A549 (cell line): ENCODE data around the gene SLC9C1. TPM values are rescaled to one million over a fixed set of nuclear protein-coding genes. Genes with fewer than 3 reads are reported as not detected.

ENCODE experiments used
- ATAC-seq, 2 experiments: fragments of 200-7000 bp in 1 of 2; fragments of >200 bp in 1 of 2; cut with Nextera tagmentation in 1 of 2; cut with Tn5 transposase in 1 of 2; 3 replicates each; pipeline versions ENCODE4 v1.8.0 to v1.9.1; 2018 to 2020; ENCODE audit warnings: mild to moderate bottlenecking in 1 of 2, moderate library complexity in 1 of 2
- CTCF ChIA-PET: fragments of 300-600 bp; sonication (Branson Sonifier 250); formaldehyde crosslinking; extraction: SDS; loops from one replicate; lab custom pipeline; 2021; ENCODE audit warnings: antibody characterized with exemption, inconsistent platforms; lab: Yijun Ruan, JAX
- POLR2A ChIA-PET: fragments of 350-600 bp; formaldehyde crosslinking; extraction: SDS; loops from one replicate; lab custom pipeline; 2021; ENCODE audit warnings: antibody characterized with exemption, inconsistent platforms; lab: Yijun Ruan, JAX
- DNase-seq, 2 experiments: peaks; one replicate each; pipeline versions ENCODE4 v3.0.0 to v3.0.0-alpha.2; 2011 to 2016; ENCODE audit warnings: low read depth in 1 of 2, low spot score in 1 of 2
- FAIRE-seq: peaks from 2 replicates; lab custom pipeline; 2011; peaks lifted over from hg19 to GRCh38; lab: Jason Lieb, UNC
- H3K27ac ChIP-seq, 2 experiments: fragments of >200 bp; sonication (Bioruptor Twin); formaldehyde crosslinking; 3 replicates each; pipeline ENCODE4 v1.5.1; 2016 to 2017
- H3K4me1 ChIP-seq: fragments of >200 bp; sonication (Bioruptor Twin); formaldehyde crosslinking; 3 replicates; pipeline ENCODE4 v1.6.1; 2016
- H3K4me2 ChIP-seq: fragments of >200 bp; sonication (Bioruptor Twin); formaldehyde crosslinking; 3 replicates; pipeline ENCODE4 v1.6.1; 2016
- H3K4me3 ChIP-seq: fragments of >200 bp; sonication (Bioruptor Twin); formaldehyde crosslinking; 3 replicates; pipeline ENCODE4 v1.5.1; 2016
- H3K9me3 ChIP-seq: fragments of >200 bp; sonication (Bioruptor Twin); formaldehyde crosslinking; 3 replicates; pipeline ENCODE4 v1.6.1; 2016
- BHLHE40 ChIP-seq: IDR thresholded peaks from 2 replicates; pipeline ENCODE4 v1.6.1; 2012; ENCODE audit warnings: low read depth, low read length, inconsistent platforms
- CTCF ChIP-seq: fragments of >200 bp; sonication (Bioruptor Twin); formaldehyde crosslinking; IDR thresholded peaks from 3 replicates; pipeline ENCODE4 v1.5.1; 2016
- E2F6 ChIP-seq: IDR thresholded peaks from 2 replicates; pipeline ENCODE4 v1.6.1; 2012; ENCODE audit warnings: low read depth, borderline replicate concordance
- ELK1 ChIP-seq: fragments of 150-350 bp; IDR thresholded peaks from 2 replicates; pipeline ENCODE4 v1.6.1; 2014; ENCODE audit warnings: low read depth, mild to moderate bottlenecking, low read length
- ESRRA ChIP-seq: fragments of 150-350 bp; IDR thresholded peaks from 2 replicates; pipeline ENCODE4 v1.6.1; 2014; ENCODE audit warnings: mild to moderate bottlenecking, low read length, borderline replicate concordance
- FOSB ChIP-seq: fragments of 250-450 bp; sonication (Bioruptor Pico); IDR thresholded peaks from 2 replicates; pipeline ENCODE4 v1.5.0; 2020; ENCODE audit warnings: mild to moderate bottlenecking, moderate library complexity
- FOSL2 ChIP-seq, 2 experiments: fragments of 450-650 bp in 1 of 2; fragments of >200 bp in 1 of 2; sonication (Bioruptor Twin) in 1 of 2; formaldehyde crosslinking; IDR thresholded peaks; 2 replicates each; pipeline versions ENCODE4 v1.5.0 to v1.6.1; 2016 to 2020; ENCODE audit warnings: mild to moderate bottlenecking in 1 of 2, moderate library complexity in 1 of 2
- FOXS1 ChIP-seq: fragments of 250-450 bp; sonication (Bioruptor Pico); IDR thresholded peaks from 2 replicates; pipeline ENCODE4 v1.5.0; 2020; ENCODE audit warnings: mild to moderate bottlenecking, moderate library complexity
- GATA3 ChIP-seq: IDR thresholded peaks from 2 replicates; pipeline ENCODE4 v1.6.1; 2012; ENCODE audit warnings: borderline replicate concordance
- HDAC2 ChIP-seq: fragments of 200-600 bp; sonication (generic); IDR thresholded peaks from 2 replicates; pipeline ENCODE4 v1.6.1; 2016
- HOXA7 ChIP-seq: fragments of 250-450 bp; sonication (Bioruptor Pico); IDR thresholded peaks from 2 replicates; pipeline ENCODE4 v1.5.0; 2020; ENCODE audit warnings: mild to moderate bottlenecking, moderate library complexity
- HOXB5 ChIP-seq: fragments of 250-450 bp; sonication (Bioruptor Pico); IDR thresholded peaks from 2 replicates; pipeline ENCODE4 v1.5.0; 2020; ENCODE audit warnings: mild to moderate bottlenecking, moderate library complexity
- JUN ChIP-seq, 2 experiments: fragments of >200 bp; sonication (Bioruptor Twin); formaldehyde crosslinking; IDR thresholded peaks; 2 replicates in 1 of 2; 3 replicates in 1 of 2; pipeline ENCODE4 v1.6.1; 2016 to 2017
- JUNB ChIP-seq: fragments of >200 bp; sonication (Bioruptor Twin); formaldehyde crosslinking; IDR thresholded peaks from 2 replicates; pipeline ENCODE4 v1.6.1; 2016
- MAFK ChIP-seq: fragments of 450-650 bp; IDR thresholded peaks from 2 replicates; pipeline ENCODE4 v1.6.1; 2014; ENCODE audit not compliant: partially characterized antibody
- MAX ChIP-seq: IDR thresholded peaks from 2 replicates; pipeline ENCODE4 v1.6.1; 2012
- NFE2L2 ChIP-seq: fragments of 150-350 bp; conservative IDR thresholded peaks from 2 replicates; pipeline ENCODE4 v1.6.1; 2014; ENCODE audit warnings: low read length
- NPAS2 ChIP-seq: fragments of 250-450 bp; sonication (Bioruptor Pico); IDR thresholded peaks from 2 replicates; pipeline ENCODE4 v1.8.0; 2022; ENCODE audit warnings: mild to moderate bottlenecking, moderate library complexity, borderline replicate concordance
- POLR2AphosphoS2 ChIP-seq: conservative IDR thresholded peaks from 2 replicates; pipeline ENCODE4 v1.6.1; 2012; ENCODE audit warnings: low read length, improper control_type of control experiment, inconsistent platforms
- SMC3 ChIP-seq: fragments of >200 bp; sonication (Bioruptor Twin); formaldehyde crosslinking; IDR thresholded peaks from 3 replicates; pipeline ENCODE4 v1.6.1; 2018; ENCODE audit warnings: inconsistent platforms
- SREBF2 ChIP-seq: fragments of 450-650 bp; IDR thresholded peaks from 2 replicates; pipeline ENCODE4 v1.6.1; 2014; ENCODE audit warnings: mild to moderate bottlenecking, moderate library complexity
- TFCP2L1 ChIP-seq: fragments of 250-450 bp; sonication (Bioruptor Pico); IDR thresholded peaks from 2 replicates; pipeline ENCODE4 v1.5.0; 2021; ENCODE audit warnings: mild to moderate bottlenecking
- ZC3H11A ChIP-seq: fragments of 450-650 bp; IDR thresholded peaks from 2 replicates; pipeline ENCODE4 v1.6.1; 2014; ENCODE audit warnings: antibody characterized with exemption, mild to moderate bottlenecking
- WGBS: methylation state at CpG from one replicate; pipeline ENCODE4 v1.1.6; 2017; ENCODE audit errors: missing lambda C conversion rate; 5-methylcytosine and 5-hydroxymethylcytosine counted together
- polyA plus RNA-seq, 4 experiments: library from polyadenylated mRNA; depleted of rRNA in 3 of 4; stranded (reverse); fragments of >200 nt; fragmentation: RNase III in 1 of 4; extraction: RNeasy Plus Mini Kit Qiagen cat#74134 plus additional on column Dnase treatment in 1 of 4; gene quantifications; 2 replicates in 3 of 4; 3 replicates in 1 of 4; pipeline ENCODE4 v1.2.3, GENCODE V29; 2011 to 2017

The SLC9C1 gene
- polyA plus RNA-seq, 2 of the 4 experiments (the other 2 are of a cell fraction), result not detected

DNA sequence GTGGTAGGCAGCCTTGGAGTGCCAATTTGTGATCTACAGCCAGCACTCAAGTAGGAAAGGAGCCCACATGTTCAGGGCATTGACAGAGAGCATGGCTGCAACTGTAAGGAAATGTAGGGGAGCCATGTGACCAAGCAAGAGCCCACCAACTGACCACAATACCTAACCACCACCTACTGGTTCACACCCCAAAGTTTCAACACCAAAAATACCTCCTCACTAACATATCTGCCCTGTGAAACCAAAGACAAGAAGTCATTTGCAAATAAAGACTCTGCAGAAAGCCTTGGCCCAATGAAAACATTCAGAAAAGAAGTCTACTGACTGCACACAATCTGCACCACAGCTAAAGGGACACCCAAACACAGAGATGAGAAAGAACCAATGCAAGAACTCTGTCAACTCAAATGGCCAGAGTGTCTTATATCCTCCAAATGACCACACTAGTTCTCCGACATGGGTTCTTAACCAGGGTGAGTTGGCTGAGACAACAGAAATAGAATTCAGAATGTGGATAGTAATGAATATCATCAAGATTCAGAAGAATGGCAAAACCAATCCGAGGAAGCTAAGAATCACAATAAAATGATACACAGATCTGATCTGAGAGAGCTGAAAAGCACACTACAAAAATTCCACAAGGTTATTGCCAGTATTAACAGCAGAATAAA is 40.6 kb downstream of the SLC9C1 start:
- ATAC-seq (no peak), FAIRE-seq (no peak), DNase-seq (no peak)
- TF ChIP-seq BHLHE40 (no peak), GATA3 (no peak), FOXS1 (CRISPR knock-in tag) (no peak), CTCF (no peak), TFCP2L1 (CRISPR knock-in tag) (no peak)
- Histone ChIP-seq H3K9me3 (no peaks in the 10 kb centered on the region; the same call in 2 of the 3 replicates), H3K4me1 (no peaks in the 10 kb centered on the region), H3K4me2 (no peak overlapping the region), H3K4me3 (no peak overlapping the region), H3K27ac (no peak overlapping the region)
- ChIA-PET CTCF (no interaction called here), POLR2A (no interaction called here)
- 16% methylated on average over 2 of the region's 2 CpGs for WGBS

- Histone ChIP-seq H3K27ac (no peak overlapping the region), H3K4me2 (no peak overlapping the region), H3K9me3 (no peaks in the 10 kb centered on the region; the same call in 2 of the 3 replicates)
- FAIRE-seq (no peak), DNase-seq (no peak)
- POLR2A ChIA-PET, result no interaction called here
- 23% methylated on average over 4 of the region's 4 CpGs for WGBS
- TF ChIP-seq MAX, result no peak
- TF ChIP-seq POLR2AphosphoS2, result no peak
- no peak for TF ChIP-seq MAFK
- no peak for TF ChIP-seq FOSB (CRISPR knock-in tag)
- TF ChIP-seq E2F6, result no peak
- TF ChIP-seq NFE2L2, result no peak
- no peak for TF ChIP-seq SMC3
- TF ChIP-seq ZC3H11A, result no peak
- no peak for TF ChIP-seq ELK1
- TF ChIP-seq, all 56 proteins: peak for 0
- CTCF ChIA-PET, result no interaction called here
- Histone ChIP-seq H3K4me3 (no peak overlapping the region), H3K4me1 (no peaks in the 10 kb centered on the region)
- no peak for ATAC-seq
These were observed 46.1 kb downstream of the SLC9C1 start for GRCh38 chr3:112247900-112248299.

DNA sequence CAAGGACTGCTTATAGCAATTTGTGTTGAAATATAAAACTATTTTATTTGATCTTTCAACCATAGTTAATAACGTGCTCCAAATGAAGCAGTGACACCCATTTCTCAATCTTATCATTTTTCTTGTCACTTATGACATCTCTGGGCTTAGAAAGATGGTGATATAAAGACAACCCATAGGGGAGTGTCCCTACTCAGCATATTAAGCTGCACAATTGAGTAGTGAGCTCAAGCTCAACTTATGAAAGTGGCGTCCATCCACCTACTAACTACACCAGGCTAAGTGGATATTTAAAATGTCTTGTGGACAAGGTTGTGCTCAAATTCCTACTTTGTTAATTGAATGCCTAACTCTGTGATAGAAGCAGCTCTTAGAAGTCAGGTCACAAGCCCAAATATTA is 46.7 kb downstream of the SLC9C1 start:
- FAIRE-seq, result no peak
- Histone ChIP-seq H3K4me2 (no peak overlapping the region), H3K27ac (no peak overlapping the region), H3K9me3 (no peaks in the 10 kb centered on the region; the same call in 2 of the 3 replicates), H3K4me3 (no peak overlapping the region), H3K4me1 (no peaks in the 10 kb centered on the region)
- ATAC-seq, result no peak
- ChIA-PET CTCF (no interaction called here), POLR2A (no interaction called here)
- no peak for DNase-seq
- 10% methylated on average over 2 of the region's 2 CpGs for WGBS
- TF ChIP-seq POLR2AphosphoS2, result no peak

GRCh38 chr3:112233083-112233482 is 60.9 kb downstream of the SLC9C1 start:
- DNase-seq, result no peak
- H3K27ac ChIP-seq, result no peak overlapping the region
- ChIA-PET CTCF (no interaction called here), POLR2A (no interaction called here)
- ATAC-seq, result no peak
- no peak overlapping the region for H3K4me2 ChIP-seq
- no peak for FAIRE-seq
- WGBS, result 51% methylated on average over 4 of the region's 4 CpGs
- H3K9me3 ChIP-seq, result no peaks in the 10 kb centered on the region
- TF ChIP-seq JUNB (no peak), CTCF (no peak), FOSL2 (IDR thresholded peaks at IDR 0.05) (no peak), FOSL2 (CRISPR knock-in tag; IDR thresholded peaks at IDR 0.05) (no peak), JUN (IDR thresholded peaks at IDR 0.05) (no peak), HDAC2 (no peak), SREBF2 (no peak), ESRRA (no peak), POLR2AphosphoS2 (no peak), TFCP2L1 (CRISPR knock-in tag) (no peak), HOXB5 (CRISPR knock-in tag) (no peak), HOXA7 (CRISPR knock-in tag) (no peak), NPAS2 (CRISPR knock-in tag) (no peak)
- no peaks in the 10 kb centered on the region for H3K4me1 ChIP-seq
- no peak overlapping the region for H3K4me3 ChIP-seq
